IPS-NIHi7 (cell line): ENCODE results near the gene RCN1.

Experiments
- DNase-seq: peaks from one replicate; pipeline ENCODE4 v3.0.0; 2012; ENCODE audit warnings: mixed read lengths; ENCODE audit errors: extremely low spot score

The RCN1 gene

DNA sequence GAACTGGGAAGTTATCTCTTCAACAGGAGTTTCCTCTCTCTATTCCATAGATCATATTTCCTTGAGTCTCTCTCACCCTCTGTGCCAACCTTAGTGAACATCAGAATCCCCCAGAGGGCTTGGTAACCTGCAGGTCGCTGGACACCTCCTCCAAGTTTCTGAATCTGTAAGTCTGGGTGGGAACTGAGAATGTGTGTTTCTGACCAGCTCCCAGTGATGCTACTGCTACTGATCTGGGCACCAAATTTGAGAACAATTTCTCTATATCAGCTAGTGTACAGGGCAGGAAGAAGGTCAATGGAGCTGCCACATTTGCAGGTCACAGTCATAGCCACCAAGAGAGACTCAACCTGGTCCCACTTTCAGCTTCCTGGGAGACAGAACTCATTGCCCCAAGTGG lies 62.9 kb downstream of the RCN1 start:
- no peak for DNase-seq

DNA sequence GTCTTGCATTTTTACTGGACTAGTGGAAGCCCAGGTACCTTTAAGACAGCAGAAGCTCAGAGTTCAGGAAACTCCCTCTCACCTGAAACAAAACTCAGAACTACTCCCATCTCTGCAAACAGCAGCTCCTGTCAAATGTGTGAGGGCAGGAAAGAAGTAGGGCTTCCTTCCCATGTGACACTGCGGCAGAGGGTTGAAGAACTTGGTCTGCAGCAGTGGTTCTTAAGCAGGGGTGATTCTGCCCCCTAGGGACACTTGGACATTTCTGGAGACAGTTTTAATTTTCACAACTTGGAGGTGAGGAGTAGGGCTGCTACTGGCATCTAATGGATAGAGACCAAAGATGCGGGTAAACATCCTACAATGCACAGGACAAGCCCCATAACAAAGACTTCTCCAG lies 63.4 kb downstream of the RCN1 start:
- DNase-seq = no peak
